SK-N-MC (cell line): ENCODE data around the gene GLI3.
"Not testable (repeated sequence)": the region's sequence is repeated elsewhere in the genome, so short reads cannot be mapped to it uniquely, and the experiment has no call there.

ENCODE experiments used
- DNase-seq: peaks from one replicate; pipeline ENCODE4 v3.0.0-alpha.2; 2011; ENCODE audit warnings: low read depth, low spot score
- H3K27ac ChIP-seq: fragments of 200-600 bp; sonication (generic); 2 replicates; pipeline ENCODE4 v1.5.1; 2016; ENCODE audit warnings: mixed run types
- H3K36me3 ChIP-seq: fragments of 200-600 bp; sonication (generic); 2 replicates; pipeline ENCODE4 v1.6.1; 2017; ENCODE audit warnings: antibody characterized with exemption, low read length, mixed read lengths; ENCODE audit not compliant: insufficient read depth
- H3K4me3 ChIP-seq: fragments of 200-600 bp; sonication (generic); 2 replicates; pipeline ENCODE4 v1.5.1; 2016
- H3K9ac ChIP-seq: fragments of 200-600 bp; sonication (generic); 2 replicates; pipeline ENCODE4 v1.8.0; 2017; ENCODE audit warnings: mixed run types, mixed read lengths; ENCODE audit not compliant: insufficient read length
- H3K9me3 ChIP-seq: fragments of 200-600 bp; sonication (generic); 2 replicates; pipeline ENCODE4 v1.6.1; 2017; ENCODE audit warnings: low read depth, mild to moderate bottlenecking, antibody characterized with exemption, low read length, moderate library complexity, mixed read lengths
- EZH2 ChIP-seq: fragments of 200-600 bp; sonication (generic); IDR thresholded peaks from one replicate; pipeline ENCODE4 v1.6.1; 2017; ENCODE audit warnings: antibody characterized with exemption
- FOXP2 ChIP-seq: optimal IDR thresholded peaks from 2 replicates; pipeline ENCODE3; 2011; ENCODE audit warnings: mild to moderate bottlenecking, moderate library complexity; ENCODE audit not compliant: insufficient read depth; ENCODE audit errors: extremely low read length, control extremely low read depth
- POLR2AphosphoS5 ChIP-seq: IDR thresholded peaks from 2 replicates; pipeline ENCODE4 v1.6.1; 2012; ENCODE audit warnings: mild to moderate bottlenecking, low read depth, low read length, borderline replicate concordance

Gene GLI3

DNA sequence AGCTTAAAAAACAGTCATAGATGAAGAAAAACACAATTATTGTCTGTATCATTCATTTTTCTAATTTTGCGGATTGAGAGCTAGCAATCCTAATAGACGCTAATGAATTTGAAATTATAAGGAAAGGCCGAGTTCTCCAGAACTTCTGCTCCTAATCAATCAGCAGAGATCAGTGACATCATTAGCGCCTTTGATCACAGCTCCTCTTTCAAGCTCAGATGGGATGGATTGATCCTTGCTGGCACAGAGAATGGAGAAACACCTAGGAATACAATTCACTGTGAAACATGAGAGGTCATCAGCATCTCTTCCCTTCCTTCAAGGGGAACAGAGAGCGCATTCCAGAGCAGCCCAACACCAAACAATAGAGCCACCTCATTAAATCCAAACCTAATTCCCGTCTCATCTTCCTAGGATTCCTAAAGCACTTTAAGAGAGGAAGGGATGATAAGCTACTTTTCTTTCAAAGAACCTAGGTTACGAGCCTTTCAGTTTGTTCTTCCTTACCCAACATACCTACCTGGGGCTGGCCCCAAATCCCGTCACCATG, 24.4 kb downstream of the GLI3 start:
- H3K4me3 ChIP-seq, result no peak overlapping the region
- no peak for TF ChIP-seq FOXP2
- TF ChIP-seq EZH2, result no peak
- TF ChIP-seq POLR2AphosphoS5, result no peak
- DNase-seq, result no peak
- H3K9me3 ChIP-seq, result no peaks in the 10 kb centered on the region
- no peak overlapping the region for H3K27ac ChIP-seq
- no peaks in the 10 kb centered on the region for H3K36me3 ChIP-seq
- H3K9ac ChIP-seq, result no peak overlapping the region

DNA sequence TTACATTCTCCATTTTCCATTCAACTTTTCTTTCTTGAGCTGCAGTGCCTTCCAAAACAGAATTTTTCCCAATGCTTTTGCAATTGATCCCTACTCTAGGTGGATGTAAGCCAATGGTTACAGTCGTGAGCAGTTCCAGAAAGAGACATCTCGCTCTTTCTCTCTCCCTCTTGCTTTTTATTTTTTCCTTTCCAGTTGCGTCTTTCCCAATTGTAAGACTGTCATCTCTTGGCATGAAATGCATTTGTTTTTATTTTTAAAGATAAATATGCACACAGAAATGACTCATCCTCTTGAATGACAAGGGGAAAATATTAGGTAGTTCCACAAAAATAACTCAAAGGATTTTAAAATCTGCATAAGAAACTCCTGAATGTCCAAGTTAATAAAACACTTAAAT, 25.1 kb downstream of the GLI3 start:
- Histone ChIP-seq H3K36me3 (no peaks in the 10 kb centered on the region), H3K9ac (no peak overlapping the region)

DNA sequence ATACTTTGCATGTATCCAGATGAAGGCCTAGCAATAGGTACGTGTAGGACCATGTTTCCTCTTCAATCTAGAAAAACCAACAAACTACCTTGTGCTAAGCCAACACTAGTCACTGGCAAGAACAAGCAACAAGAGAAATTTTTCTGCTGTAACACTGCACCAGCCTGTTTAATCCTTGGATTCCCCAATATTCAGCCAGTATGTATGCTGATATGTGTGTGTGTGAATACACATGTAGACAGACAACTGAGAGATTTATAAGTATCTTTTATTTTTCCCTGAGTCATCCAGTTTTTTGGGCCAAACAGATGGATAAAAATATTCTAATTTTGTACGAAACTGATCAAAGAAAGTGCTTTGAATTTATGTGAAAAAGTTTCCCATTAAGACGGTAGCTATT, 26.2 kb downstream of the GLI3 start:
- peak overlapping the region; percentile 62 for H3K27ac ChIP-seq
- no peak for TF ChIP-seq FOXP2
- DNase-seq, result no peak
- H3K4me3 ChIP-seq, result no peak overlapping the region
- H3K36me3 ChIP-seq, result no peaks in the 10 kb centered on the region
- no peaks in the 10 kb centered on the region for H3K9me3 ChIP-seq
- H3K9ac ChIP-seq, result peak overlapping the region; percentile 9

More for the DNA sequence above, 25.1 kb downstream of the GLI3 start:
- Histone ChIP-seq H3K9me3 (no peaks in the 10 kb centered on the region), H3K27ac (no peak overlapping the region), H3K4me3 (no peak overlapping the region)
- no peak for TF ChIP-seq POLR2AphosphoS5
- no peak for DNase-seq

DNA sequence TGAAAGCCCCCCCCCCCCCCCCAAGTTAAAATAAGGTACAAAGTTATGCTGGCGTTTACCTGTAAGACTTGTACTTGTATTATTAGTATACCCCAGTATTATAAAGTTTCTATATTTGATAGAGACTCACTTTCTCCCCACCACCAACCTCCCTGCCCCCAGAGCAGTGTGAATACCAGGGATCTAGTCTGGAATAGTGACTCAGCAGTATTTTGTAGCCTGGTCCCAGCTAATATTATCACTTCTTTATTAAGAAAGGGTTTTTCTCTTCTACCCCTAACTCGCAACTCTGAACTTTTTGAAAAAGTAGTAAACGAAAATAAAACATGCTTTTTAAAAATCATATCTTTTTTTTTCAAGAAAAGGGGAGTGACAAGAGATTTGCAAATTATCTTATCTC, 26.7 kb downstream of the GLI3 start:
- H3K4me3 ChIP-seq, result no peak overlapping the region
- H3K27ac ChIP-seq, result peak overlapping the region; percentile 62; the same call in 1 of the 2 replicates
- H3K9ac ChIP-seq, result no peak overlapping the region
- no peak for DNase-seq
- TF ChIP-seq FOXP2 (no peak), POLR2AphosphoS5 (no peak), EZH2 (no peak)
- H3K36me3 ChIP-seq, result no peaks in the 10 kb centered on the region
- no peaks in the 10 kb centered on the region for H3K9me3 ChIP-seq

DNA sequence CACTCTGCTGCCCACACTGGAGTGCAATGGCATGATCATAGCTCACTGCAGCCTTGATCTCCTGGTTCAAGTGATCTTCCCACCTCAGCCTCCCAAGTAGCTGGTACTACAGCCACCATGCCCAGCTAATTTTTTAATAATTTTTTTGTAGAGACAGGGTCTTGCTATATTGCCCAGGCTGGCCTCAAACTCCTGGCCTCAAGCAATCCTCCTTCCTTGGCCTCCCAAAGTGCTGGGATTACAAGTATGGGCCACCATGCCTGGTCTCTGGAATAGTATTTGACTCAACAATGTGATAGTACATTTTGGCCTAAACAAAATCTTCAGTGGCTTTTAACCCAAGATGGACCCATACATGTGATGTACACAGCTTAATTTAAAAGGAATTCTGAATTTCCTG, 27.9 kb downstream of the GLI3 start:
- not testable (repeated sequence) for H3K36me3 ChIP-seq, DNase-seq, H3K9ac ChIP-seq, H3K9me3 ChIP-seq, H3K4me3 ChIP-seq, H3K27ac ChIP-seq

DNA sequence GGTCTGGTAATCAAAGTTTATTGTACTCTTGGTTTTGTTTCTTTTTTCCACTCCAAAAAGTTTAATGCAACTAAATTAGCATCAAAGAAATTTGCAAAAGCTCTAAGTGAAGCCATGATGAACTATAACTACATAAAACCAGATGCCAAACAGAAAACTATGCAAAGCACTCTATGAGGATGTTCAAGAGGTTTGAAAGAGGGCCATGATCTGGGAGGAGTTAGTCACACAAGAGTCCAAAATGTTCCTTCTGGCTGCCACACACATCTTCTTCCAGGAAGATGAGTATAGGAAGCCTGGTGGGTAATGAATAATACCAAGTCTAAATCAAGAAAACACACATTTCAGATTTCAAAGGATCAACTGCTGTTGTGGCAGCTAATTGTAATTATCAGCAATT, 28.4 kb downstream of the GLI3 start:
- no peak for DNase-seq
- H3K4me3 ChIP-seq, result no peak overlapping the region
- no peaks in the 10 kb centered on the region for H3K9me3 ChIP-seq
- TF ChIP-seq POLR2AphosphoS5, result no peak
- no peak for TF ChIP-seq EZH2
- no peak for TF ChIP-seq FOXP2
- no peak overlapping the region for H3K9ac ChIP-seq
- H3K36me3 ChIP-seq, result no peaks in the 10 kb centered on the region
- H3K27ac ChIP-seq, result no peak overlapping the region; the same call in 1 of the 2 replicates

DNA sequence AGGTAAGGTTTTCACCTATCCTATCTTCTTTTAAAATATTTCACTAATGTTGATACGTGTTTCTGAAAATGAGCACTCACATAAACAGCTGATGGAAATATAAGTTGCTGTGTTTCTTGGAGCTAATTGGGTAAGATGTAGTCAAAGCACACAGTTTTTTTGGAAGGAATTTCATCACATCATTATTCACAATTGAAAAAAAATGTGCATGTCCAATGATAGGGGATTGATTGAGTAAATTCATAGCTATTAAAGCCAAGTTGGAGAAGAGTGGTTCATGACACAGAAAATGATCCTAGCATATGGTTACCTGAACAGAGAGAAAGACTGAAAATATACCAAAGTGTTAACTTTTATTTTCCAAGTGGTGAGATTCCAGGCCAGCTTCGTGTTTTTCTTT, 29.6 kb downstream of the GLI3 start:
- H3K27ac ChIP-seq, result no peak overlapping the region
- no peaks in the 10 kb centered on the region for H3K9me3 ChIP-seq
- TF ChIP-seq EZH2 (no peak), FOXP2 (no peak), POLR2AphosphoS5 (no peak)
- no peaks in the 10 kb centered on the region for H3K36me3 ChIP-seq
- no peak for DNase-seq
- no peak overlapping the region for H3K4me3 ChIP-seq
- H3K9ac ChIP-seq, result no peak overlapping the region

DNA sequence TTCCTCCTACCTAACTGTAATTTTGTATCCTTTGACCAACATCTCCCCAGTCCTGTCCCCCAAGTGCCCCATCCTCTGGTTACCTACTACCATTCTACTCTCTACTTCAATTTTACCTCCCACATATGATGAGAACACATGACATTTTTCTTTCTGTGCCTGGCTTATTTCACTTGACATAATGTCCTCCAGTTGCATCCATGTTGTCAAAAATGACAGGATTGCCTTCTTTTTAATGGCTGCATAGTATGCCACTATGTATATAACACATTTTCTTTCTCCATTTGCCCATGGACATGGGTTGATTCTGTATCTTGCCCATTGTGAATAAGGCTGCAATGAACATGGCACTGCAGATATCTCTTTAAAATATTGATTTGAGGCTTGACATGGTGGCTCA, 33.7 kb downstream of the GLI3 start:
- H3K4me3 ChIP-seq, result no peak overlapping the region
- no peak overlapping the region for H3K27ac ChIP-seq
- H3K9me3 ChIP-seq, result no peaks in the 10 kb centered on the region
- H3K9ac ChIP-seq, result no peak overlapping the region
- H3K36me3 ChIP-seq, result no peaks in the 10 kb centered on the region
- TF ChIP-seq FOXP2 (no peak), EZH2 (no peak), POLR2AphosphoS5 (no peak)
- DNase-seq, result no peak

DNA sequence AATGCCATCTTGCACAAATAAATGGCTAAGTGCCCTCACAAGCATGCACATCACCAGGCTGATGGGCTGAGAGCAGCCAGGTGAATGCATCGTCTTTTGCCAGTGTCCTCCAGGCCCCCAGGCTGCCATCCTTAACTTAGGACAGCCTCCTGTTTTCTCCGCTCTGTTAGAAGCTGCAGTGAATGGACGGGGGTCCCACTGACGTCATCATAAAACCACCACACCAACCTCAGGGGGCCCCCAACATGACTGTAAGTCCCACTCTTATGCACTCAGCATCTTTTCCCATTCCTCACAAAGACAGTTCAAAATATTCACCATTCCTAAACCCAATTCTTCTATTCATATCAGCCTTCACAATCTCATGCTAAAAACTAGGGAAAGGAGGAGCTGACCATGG, 34.4 kb downstream of the GLI3 start:
- Histone ChIP-seq H3K9me3 (no peaks in the 10 kb centered on the region), H3K4me3 (no peak overlapping the region), H3K36me3 (no peaks in the 10 kb centered on the region), H3K27ac (no peak overlapping the region), H3K9ac (no peak overlapping the region)
- DNase-seq, result no peak
- TF ChIP-seq POLR2AphosphoS5 (no peak), FOXP2 (no peak), EZH2 (no peak)
